HCT116 (cell line): ENCODE data around the gene CSF3R. TPM values are rescaled to one million over a fixed set of nuclear protein-coding genes. Genes with fewer than 3 reads are reported as not detected.
A peak's percentile ranks its signal among the peaks of the same experiment; 100 is the strongest.

ENCODE experiments used
- ATAC-seq: fragments of 200-7000 bp; cut with Tn5 transposase; 2 replicates; pipeline ENCODE4 v1.9.1; 2020; ENCODE audit warnings: mild to moderate bottlenecking, moderate library complexity
- BruUV-seq: library from RNA; stranded (reverse); fragments of 400-500 nt; replicated peaks from 2 replicates; lab custom pipeline; 2021; lab: Mats Ljungman, UMichigan
- CTCF ChIA-PET: fragments of 300-600 bp; sonication (Branson Sonifier 250); formaldehyde crosslinking; loops from one replicate; lab custom pipeline; 2021; ENCODE audit warnings: antibody characterized with exemption; lab: Charles Lee
- POLR2A ChIA-PET: fragments of 300-600, 350-600 bp; sonication (Branson Sonifier 250); formaldehyde crosslinking; loops from one replicate; lab custom pipeline; 2021; ENCODE audit warnings: antibody characterized with exemption; lab: Charles Lee
- RAD21 ChIA-PET, 2 experiments: fragments of 300-600 bp; sonication (Branson Sonifier 250); formaldehyde crosslinking; loops; one replicate each; lab custom pipeline; 2023; ENCODE audit warnings: low total read pairs in 2 of 2; ENCODE audit not compliant: uncharacterized antibody in 2 of 2, unreplicated experiment in 2 of 2, low non-redundant PET in 1 of 2; lab: Charles Lee
- DNase-seq: peaks from one replicate; pipeline ENCODE4 v3.0.0-alpha.2; 2010; ENCODE audit warnings: low read depth, low spot score
- H2AFZ ChIP-seq: fragments of 200-600 bp; shearing (Covaris generic), sonication (generic); 2 replicates; pipeline ENCODE4 v1.6.1; 2017; ENCODE audit warnings: low read depth, mixed run types, mixed read lengths, antibody characterized with exemption, low read length; ENCODE audit not compliant: poor library complexity, severe bottlenecking
- H3K27ac ChIP-seq: 2 replicates; pipeline ENCODE4 v1.5.1; 2012; ENCODE audit warnings: low read depth, low read length
- H3K27me3 ChIP-seq: fragments of 200-600 bp; sonication (generic); 2 replicates; pipeline ENCODE4 v1.6.1; 2016; ENCODE audit warnings: mixed run types, low read length, mixed read lengths; ENCODE audit not compliant: insufficient read depth
- H3K36me3 ChIP-seq, 2 experiments: fragments of 200-500 bp in 1 of 2; fragments of 200-600 bp in 1 of 2; sonication (Bioruptor generic) in 1 of 2; sonication (generic) in 1 of 2; 2 replicates each; pipeline versions ENCODE4 v1.5.1 to v1.6.1; 2014 to 2016; ENCODE audit warnings: low read length in 2 of 2, inconsistent platforms in 1 of 2, mixed read lengths in 1 of 2, mixed run types in 1 of 2; ENCODE audit not compliant: insufficient read depth in 2 of 2, control insufficient read depth in 1 of 2
- H3K4me1 ChIP-seq, 2 experiments: fragments of 200-600 bp in 1 of 2; sonication (generic) in 1 of 2; 2 replicates each; pipeline versions ENCODE4 v1.5.1 to v1.6.1; 2012 to 2017; ENCODE audit warnings: low read length in 2 of 2, inconsistent platforms in 1 of 2, mild to moderate bottlenecking in 1 of 2, mixed read lengths in 1 of 2, mixed run types in 1 of 2, moderate library complexity in 1 of 2; ENCODE audit not compliant: insufficient read depth in 2 of 2, control insufficient read depth in 1 of 2
- H3K4me2 ChIP-seq: fragments of 200-600 bp; sonication (generic); 2 replicates; pipeline ENCODE4 v1.6.1; 2017; ENCODE audit warnings: mixed run types, low read length, mixed read lengths
- H3K4me3 ChIP-seq, 2 experiments: fragments of 200-600 bp in 1 of 2; sonication (generic) in 1 of 2; replicated peaks in 1 of 2; 2 replicates each; pipeline ENCODE4 v1.5.1; 2011 to 2016; ENCODE audit warnings: low read length in 2 of 2, control low read depth in 1 of 2, low read depth in 1 of 2, mild to moderate bottlenecking in 1 of 2, mixed read lengths in 1 of 2, mixed run types in 1 of 2
- H3K79me2 ChIP-seq: fragments of 200-600 bp; sonication (generic); 2 replicates; pipeline ENCODE4 v1.6.1; 2017; ENCODE audit warnings: mild to moderate bottlenecking, mixed run types, low read length, moderate library complexity, mixed read lengths; ENCODE audit not compliant: insufficient read depth
- H3K9ac ChIP-seq: fragments of 200-600 bp; sonication (generic); 2 replicates; pipeline ENCODE4 v1.6.1; 2016; ENCODE audit warnings: low read length, mixed read lengths
- H3K9me2 ChIP-seq: fragments of 200-600 bp; sonication (generic), shearing (Covaris generic); 2 replicates; pipeline ENCODE4 v1.6.1; 2017; ENCODE audit warnings: mixed run types, mild to moderate bottlenecking, moderate library complexity; ENCODE audit not compliant: insufficient read depth
- H3K9me3 ChIP-seq, 2 experiments: fragments of 200-500 bp in 1 of 2; fragments of 200-600 bp in 1 of 2; sonication (Bioruptor generic) in 1 of 2; sonication (generic) in 1 of 2; 2 replicates each; pipeline ENCODE4 v1.6.1; 2014 to 2017; ENCODE audit warnings: low read length in 2 of 2, mixed read lengths in 2 of 2, inconsistent platforms in 1 of 2, low read depth in 1 of 2, mild to moderate bottlenecking in 1 of 2, mixed run types in 1 of 2, moderate library complexity in 1 of 2; ENCODE audit not compliant: control insufficient read depth in 1 of 2, insufficient read depth in 1 of 2
- H4K20me1 ChIP-seq: fragments of 200-600 bp; sonication (generic), shearing (Covaris generic); 2 replicates; pipeline ENCODE4 v1.6.1; 2017; ENCODE audit warnings: mixed run types, mild to moderate bottlenecking, moderate library complexity; ENCODE audit not compliant: insufficient read depth
- CBX3 ChIP-seq: IDR thresholded peaks from 2 replicates; pipeline ENCODE4 v1.6.1; 2012; ENCODE audit warnings: low read depth
- CEBPB ChIP-seq: IDR thresholded peaks from 2 replicates; pipeline ENCODE4 v1.6.1; 2012; ENCODE audit warnings: low read depth
- EGR1 ChIP-seq: IDR thresholded peaks from 2 replicates; pipeline ENCODE4 v1.6.1; 2012; ENCODE audit warnings: low read depth
- EZH2 ChIP-seq: fragments of 200-600 bp; sonication (generic); IDR thresholded peaks from 2 replicates; pipeline ENCODE4 v1.6.1; 2017; ENCODE audit warnings: antibody characterized with exemption, mixed run types
- EZH2phosphoT487 ChIP-seq: fragments of 200-600 bp; IDR thresholded peaks from 2 replicates; pipeline ENCODE4 v1.6.1; 2018; ENCODE audit warnings: antibody characterized with exemption, borderline replicate concordance
- POLR2A ChIP-seq: IDR thresholded peaks from 2 replicates; pipeline ENCODE4 v1.7.0; 2011; ENCODE audit warnings: borderline replicate concordance; ENCODE audit not compliant: insufficient read depth, insufficient read length; ENCODE audit errors: extremely low read depth
- SRF ChIP-seq: IDR thresholded peaks from 2 replicates; pipeline ENCODE4 v1.6.1; 2012; ENCODE audit warnings: low read depth
- YY1 ChIP-seq: IDR thresholded peaks from 2 replicates; pipeline ENCODE4 v1.6.1; 2011; ENCODE audit warnings: low read length, low read depth, moderate library complexity, mild to moderate bottlenecking; ENCODE audit not compliant: insufficient replicate concordance; ENCODE audit errors: extremely low read depth
- intact Hi-C: fragments of 100-400 bp; cut with micrococcal nuclease; formaldehyde crosslinking; loops from 2 replicates; pipeline ENCODE4 v1.10.0; 2022
- total RNA-seq: library from RNA; stranded (reverse); gene quantifications from one replicate; pipeline ENCODE4 v1.2.1, GENCODE V29; 2021; ENCODE audit not compliant: unreplicated experiment
- TF ChIP-seq, protein P1 (sequence below), 3 experiments: fragments of 200-600 bp in 1 of 3; sonication (generic) in 1 of 3; IDR thresholded peaks in 2 of 3; conservative IDR thresholded peaks in 1 of 3; 2 replicates each; pipeline ENCODE4 v1.5.1; 2012 to 2017; ENCODE audit warnings: low read depth in 2 of 3, low read length in 2 of 3, antibody characterized with exemption in 1 of 3, borderline replicate concordance in 1 of 3, control low read depth in 1 of 3, mild to moderate bottlenecking in 1 of 3, mixed read lengths in 1 of 3, mixed run types in 1 of 3, moderate library complexity in 1 of 3; ENCODE audit not compliant: insufficient read depth in 1 of 3
- TF ChIP-seq, protein P2 (sequence below): IDR thresholded peaks from 2 replicates; pipeline ENCODE4 v1.6.1; 2012
- TF ChIP-seq, protein P3 (sequence below): IDR thresholded peaks from 2 replicates; pipeline ENCODE4 v1.6.1; 2011; ENCODE audit warnings: mild to moderate bottlenecking, low read length, moderate library complexity; ENCODE audit not compliant: insufficient replicate concordance; ENCODE audit errors: extremely low read depth
- TF ChIP-seq, protein P4 (sequence below): IDR thresholded peaks from 2 replicates; pipeline ENCODE4 v1.6.1; 2012

Gene CSF3R
- total RNA-seq, 1 experiment from 2014 or later = 0.32 TPM

DNA sequence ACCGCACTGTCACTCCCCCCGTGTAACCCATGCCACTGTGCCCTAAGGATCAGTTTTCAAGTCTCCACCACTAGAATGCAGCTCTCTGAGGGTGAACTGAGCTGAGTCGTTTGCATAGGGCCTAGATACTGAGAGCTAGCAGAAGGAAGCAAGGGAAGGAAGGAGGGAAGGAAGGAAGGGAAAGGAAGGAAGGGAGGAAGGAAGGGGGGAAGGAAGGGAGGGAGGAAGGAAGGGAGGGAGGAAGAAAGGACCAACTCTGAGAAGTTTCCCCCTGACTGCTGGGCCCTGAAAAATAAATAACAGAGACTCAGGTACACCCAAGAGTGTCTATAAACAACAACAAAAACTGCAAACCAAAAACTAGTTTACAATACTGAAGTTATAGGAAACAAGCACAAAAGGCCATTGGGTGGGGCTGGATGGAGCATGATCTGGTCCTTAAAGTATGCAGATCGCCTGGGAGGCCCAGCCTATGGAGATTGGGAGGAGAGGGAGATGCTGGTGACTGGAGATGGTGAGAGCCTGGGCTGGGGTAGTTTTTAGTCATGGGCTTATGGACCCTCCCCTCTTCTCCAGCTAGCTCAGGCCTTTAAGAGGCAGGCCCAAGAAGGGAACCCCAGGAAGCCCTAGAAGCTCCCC lies 16.9 kb downstream of the CSF3R start:
- no peak overlapping the region for H2AFZ ChIP-seq
- ChIA-PET CTCF (no interaction called here), POLR2A (no interaction called here)

More for the DNA sequence above, 16.9 kb downstream of the CSF3R start:
- peak overlapping the region; percentile 90 for H3K4me2 ChIP-seq
- H3K27me3 ChIP-seq = no peaks in the 10 kb centered on the region
- DNase-seq (no peak), ATAC-seq (no peak)
- no peak overlapping the region for H3K9ac ChIP-seq
- intact Hi-C loops = no loop called here
- peaks cover 11 to 25% of the 10 kb centered on the region in 2 experiments for H3K4me1 ChIP-seq
- no peaks in the 10 kb centered on the region for H4K20me1 ChIP-seq
- peaks cover 2 to 16% of the 10 kb centered on the region in 2 experiments; a peak in 2 of 4 replicates for H3K36me3 ChIP-seq
- BruUV-seq = no TSS peak
- H3K9me3 ChIP-seq = no peaks in the 10 kb centered on the region
- peaks cover 28% of the 10 kb centered on the region for H3K79me2 ChIP-seq
- H3K4me3 ChIP-seq = no peak overlapping the region
- TF ChIP-seq, protein P1, sequence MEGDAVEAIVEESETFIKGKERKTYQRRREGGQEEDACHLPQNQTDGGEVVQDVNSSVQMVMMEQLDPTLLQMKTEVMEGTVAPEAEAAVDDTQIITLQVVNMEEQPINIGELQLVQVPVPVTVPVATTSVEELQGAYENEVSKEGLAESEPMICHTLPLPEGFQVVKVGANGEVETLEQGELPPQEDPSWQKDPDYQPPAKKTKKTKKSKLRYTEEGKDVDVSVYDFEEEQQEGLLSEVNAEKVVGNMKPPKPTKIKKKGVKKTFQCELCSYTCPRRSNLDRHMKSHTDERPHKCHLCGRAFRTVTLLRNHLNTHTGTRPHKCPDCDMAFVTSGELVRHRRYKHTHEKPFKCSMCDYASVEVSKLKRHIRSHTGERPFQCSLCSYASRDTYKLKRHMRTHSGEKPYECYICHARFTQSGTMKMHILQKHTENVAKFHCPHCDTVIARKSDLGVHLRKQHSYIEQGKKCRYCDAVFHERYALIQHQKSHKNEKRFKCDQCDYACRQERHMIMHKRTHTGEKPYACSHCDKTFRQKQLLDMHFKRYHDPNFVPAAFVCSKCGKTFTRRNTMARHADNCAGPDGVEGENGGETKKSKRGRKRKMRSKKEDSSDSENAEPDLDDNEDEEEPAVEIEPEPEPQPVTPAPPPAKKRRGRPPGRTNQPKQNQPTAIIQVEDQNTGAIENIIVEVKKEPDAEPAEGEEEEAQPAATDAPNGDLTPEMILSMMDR (IDR thresholded peaks at IDR 0.05 in 2 of 3, conservative IDR thresholded peaks at IDR 0.05 in 1 of 3; ENCODE audit: borderline replicate concordance in 1 of 3, insufficient read depth in 1 of 3, low read depth in 2 of 3, low read length in 2 of 3) = no peak
- TF ChIP-seq, protein P2, sequence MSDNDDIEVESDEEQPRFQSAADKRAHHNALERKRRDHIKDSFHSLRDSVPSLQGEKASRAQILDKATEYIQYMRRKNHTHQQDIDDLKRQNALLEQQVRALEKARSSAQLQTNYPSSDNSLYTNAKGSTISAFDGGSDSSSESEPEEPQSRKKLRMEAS = no peak
- TF ChIP-seq POLR2A = no peak
- no peak for TF ChIP-seq EZH2
- no peak for TF ChIP-seq SRF
- no peak for TF ChIP-seq CBX3
- TF ChIP-seq YY1 = no peak
- TF ChIP-seq EZH2phosphoT487 = no peak
- TF ChIP-seq, protein P3, sequence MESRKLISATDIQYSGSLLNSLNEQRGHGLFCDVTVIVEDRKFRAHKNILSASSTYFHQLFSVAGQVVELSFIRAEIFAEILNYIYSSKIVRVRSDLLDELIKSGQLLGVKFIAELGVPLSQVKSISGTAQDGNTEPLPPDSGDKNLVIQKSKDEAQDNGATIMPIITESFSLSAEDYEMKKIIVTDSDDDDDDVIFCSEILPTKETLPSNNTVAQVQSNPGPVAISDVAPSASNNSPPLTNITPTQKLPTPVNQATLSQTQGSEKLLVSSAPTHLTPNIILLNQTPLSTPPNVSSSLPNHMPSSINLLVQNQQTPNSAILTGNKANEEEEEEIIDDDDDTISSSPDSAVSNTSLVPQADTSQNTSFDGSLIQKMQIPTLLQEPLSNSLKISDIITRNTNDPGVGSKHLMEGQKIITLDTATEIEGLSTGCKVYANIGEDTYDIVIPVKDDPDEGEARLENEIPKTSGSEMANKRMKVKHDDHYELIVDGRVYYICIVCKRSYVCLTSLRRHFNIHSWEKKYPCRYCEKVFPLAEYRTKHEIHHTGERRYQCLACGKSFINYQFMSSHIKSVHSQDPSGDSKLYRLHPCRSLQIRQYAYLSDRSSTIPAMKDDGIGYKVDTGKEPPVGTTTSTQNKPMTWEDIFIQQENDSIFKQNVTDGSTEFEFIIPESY = no peak
- TF ChIP-seq CEBPB = no peak
- TF ChIP-seq EGR1 = no peak
- TF ChIP-seq, protein P4, sequence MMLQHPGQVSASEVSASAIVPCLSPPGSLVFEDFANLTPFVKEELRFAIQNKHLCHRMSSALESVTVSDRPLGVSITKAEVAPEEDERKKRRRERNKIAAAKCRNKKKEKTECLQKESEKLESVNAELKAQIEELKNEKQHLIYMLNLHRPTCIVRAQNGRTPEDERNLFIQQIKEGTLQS = no peak
- RAD21 ChIA-PET = no interaction called here
- no peaks in the 10 kb centered on the region for H3K9me2 ChIP-seq
- no peak overlapping the region for H3K27ac ChIP-seq
